HepG2 (cell line): Measurements from ENCODE around the gene TMEM80. TPM values are rescaled to one million over a fixed set of nuclear protein-coding genes. Genes with fewer than 3 reads are reported as not detected.

Experiments used
- JDP2 ChIP-seq: sonication (generic); formaldehyde crosslinking; IDR thresholded peaks from 2 replicates; pipeline ENCODE4 v1.8.1; 2022; ENCODE audit warnings: missing genetic modification reagents, borderline replicate concordance
- NFATC3 ChIP-seq: sonication (generic); formaldehyde crosslinking; IDR thresholded peaks from 2 replicates; pipeline ENCODE4 v1.5.1; 2020; ENCODE audit warnings: mild to moderate bottlenecking, missing genetic modification reagents
- TCF7L2 ChIP-seq: IDR thresholded peaks from 2 replicates; pipeline ENCODE4 v1.6.1; 2011; ENCODE audit warnings: mild to moderate bottlenecking, low read depth, low read length, moderate library complexity
- TEAD2 ChIP-seq: sonication (generic); formaldehyde crosslinking; IDR thresholded peaks from 2 replicates; pipeline ENCODE4 v1.9.0; 2021; ENCODE audit warnings: missing genetic modification reagents
- TIGD3 ChIP-seq: sonication (generic); formaldehyde crosslinking; IDR thresholded peaks from 2 replicates; pipeline ENCODE4 v1.5.1; 2020; ENCODE audit warnings: mild to moderate bottlenecking, missing genetic modification reagents, borderline replicate concordance
- TRIM24 ChIP-seq: sonication (generic); formaldehyde crosslinking; IDR thresholded peaks from 2 replicates; pipeline ENCODE4 v1.8.0; 2022; ENCODE audit warnings: mild to moderate bottlenecking, missing genetic modification reagents
- ZC3H4 ChIP-seq: sonication (generic); formaldehyde crosslinking; IDR thresholded peaks from 2 replicates; pipeline ENCODE4 v1.4.0; 2020; ENCODE audit warnings: missing genetic modification reagents, borderline replicate concordance
- ZNF282 ChIP-seq: fragments of 450-650 bp; IDR thresholded peaks from 2 replicates; pipeline ENCODE4 v1.6.1; 2018; ENCODE audit not compliant: partially characterized antibody
- ZNF333 ChIP-seq: sonication (generic); formaldehyde crosslinking; IDR thresholded peaks from 2 replicates; pipeline ENCODE4 v1.4.0; 2020; ENCODE audit warnings: mild to moderate bottlenecking, missing genetic modification reagents, borderline replicate concordance
- ZNF33A ChIP-seq: sonication (generic); formaldehyde crosslinking; IDR thresholded peaks from 2 replicates; pipeline ENCODE4 v1.5.1; 2020; ENCODE audit warnings: missing genetic modification reagents, mild to moderate bottlenecking, moderate library complexity, borderline replicate concordance
- ZNF513 ChIP-seq: sonication (generic); formaldehyde crosslinking; conservative IDR thresholded peaks from 2 replicates; pipeline ENCODE4 v1.5.0; 2020; ENCODE audit warnings: missing genetic modification reagents
- ZNF768 ChIP-seq: sonication (generic); formaldehyde crosslinking; IDR thresholded peaks from 2 replicates; pipeline ENCODE4 v1.4.0; 2020; ENCODE audit warnings: missing genetic modification reagents
- polyA plus RNA-seq, 8 experiments: library from polyadenylated mRNA; depleted of rRNA in 3 of 8; stranded (reverse) in 7 of 8; unstranded in 1 of 8; fragments of >200 nt; fragmentation: Illumina TruSeq in 4 of 8; extraction: Trizol in 4 of 8; gene quantifications; 2 replicates each; pipeline versions ENCODE4 v1.2.1 to v1.2.3, GENCODE V29; 2011 to 2016; ENCODE audit warnings: low read depth in 4 of 8, missing spikeins in 1 of 8, mixed read lengths in 1 of 8; ENCODE audit not compliant: insufficient read depth in 1 of 8
- total RNA-seq, 5 experiments: library from RNA; depleted of rRNA; stranded (reverse); fragments of >200 nt; fragmentation: Illumina TruSeq; extraction: Trizol; gene quantifications; 2 replicates each; pipeline ENCODE4 v1.2.3, GENCODE V29; 2016; ENCODE audit warnings: low read depth in 1 of 5
- TF ChIP-seq, protein P1 (sequence below): sonication (generic); formaldehyde crosslinking; IDR thresholded peaks from 2 replicates; pipeline ENCODE4 v1.9.0; 2021; ENCODE audit warnings: mild to moderate bottlenecking, missing genetic modification reagents
- TF ChIP-seq, protein P2 (sequence below): fragments of 450-650 bp; IDR thresholded peaks from 2 replicates; pipeline ENCODE4 v1.6.1; 2016
- TF ChIP-seq, protein P3 (sequence below): sonication (generic); formaldehyde crosslinking; IDR thresholded peaks from 2 replicates; pipeline ENCODE4 v1.4.0; 2020; ENCODE audit warnings: mild to moderate bottlenecking, missing genetic modification reagents

Gene TMEM80
- total and polyA plus RNA-seq, 2 of the 13 experiments (the other 11 are each of a cell fraction or from before 2014, with no cell fraction given) = 5.6 to 17.1 TPM

- TF ChIP-seq, protein P1, sequence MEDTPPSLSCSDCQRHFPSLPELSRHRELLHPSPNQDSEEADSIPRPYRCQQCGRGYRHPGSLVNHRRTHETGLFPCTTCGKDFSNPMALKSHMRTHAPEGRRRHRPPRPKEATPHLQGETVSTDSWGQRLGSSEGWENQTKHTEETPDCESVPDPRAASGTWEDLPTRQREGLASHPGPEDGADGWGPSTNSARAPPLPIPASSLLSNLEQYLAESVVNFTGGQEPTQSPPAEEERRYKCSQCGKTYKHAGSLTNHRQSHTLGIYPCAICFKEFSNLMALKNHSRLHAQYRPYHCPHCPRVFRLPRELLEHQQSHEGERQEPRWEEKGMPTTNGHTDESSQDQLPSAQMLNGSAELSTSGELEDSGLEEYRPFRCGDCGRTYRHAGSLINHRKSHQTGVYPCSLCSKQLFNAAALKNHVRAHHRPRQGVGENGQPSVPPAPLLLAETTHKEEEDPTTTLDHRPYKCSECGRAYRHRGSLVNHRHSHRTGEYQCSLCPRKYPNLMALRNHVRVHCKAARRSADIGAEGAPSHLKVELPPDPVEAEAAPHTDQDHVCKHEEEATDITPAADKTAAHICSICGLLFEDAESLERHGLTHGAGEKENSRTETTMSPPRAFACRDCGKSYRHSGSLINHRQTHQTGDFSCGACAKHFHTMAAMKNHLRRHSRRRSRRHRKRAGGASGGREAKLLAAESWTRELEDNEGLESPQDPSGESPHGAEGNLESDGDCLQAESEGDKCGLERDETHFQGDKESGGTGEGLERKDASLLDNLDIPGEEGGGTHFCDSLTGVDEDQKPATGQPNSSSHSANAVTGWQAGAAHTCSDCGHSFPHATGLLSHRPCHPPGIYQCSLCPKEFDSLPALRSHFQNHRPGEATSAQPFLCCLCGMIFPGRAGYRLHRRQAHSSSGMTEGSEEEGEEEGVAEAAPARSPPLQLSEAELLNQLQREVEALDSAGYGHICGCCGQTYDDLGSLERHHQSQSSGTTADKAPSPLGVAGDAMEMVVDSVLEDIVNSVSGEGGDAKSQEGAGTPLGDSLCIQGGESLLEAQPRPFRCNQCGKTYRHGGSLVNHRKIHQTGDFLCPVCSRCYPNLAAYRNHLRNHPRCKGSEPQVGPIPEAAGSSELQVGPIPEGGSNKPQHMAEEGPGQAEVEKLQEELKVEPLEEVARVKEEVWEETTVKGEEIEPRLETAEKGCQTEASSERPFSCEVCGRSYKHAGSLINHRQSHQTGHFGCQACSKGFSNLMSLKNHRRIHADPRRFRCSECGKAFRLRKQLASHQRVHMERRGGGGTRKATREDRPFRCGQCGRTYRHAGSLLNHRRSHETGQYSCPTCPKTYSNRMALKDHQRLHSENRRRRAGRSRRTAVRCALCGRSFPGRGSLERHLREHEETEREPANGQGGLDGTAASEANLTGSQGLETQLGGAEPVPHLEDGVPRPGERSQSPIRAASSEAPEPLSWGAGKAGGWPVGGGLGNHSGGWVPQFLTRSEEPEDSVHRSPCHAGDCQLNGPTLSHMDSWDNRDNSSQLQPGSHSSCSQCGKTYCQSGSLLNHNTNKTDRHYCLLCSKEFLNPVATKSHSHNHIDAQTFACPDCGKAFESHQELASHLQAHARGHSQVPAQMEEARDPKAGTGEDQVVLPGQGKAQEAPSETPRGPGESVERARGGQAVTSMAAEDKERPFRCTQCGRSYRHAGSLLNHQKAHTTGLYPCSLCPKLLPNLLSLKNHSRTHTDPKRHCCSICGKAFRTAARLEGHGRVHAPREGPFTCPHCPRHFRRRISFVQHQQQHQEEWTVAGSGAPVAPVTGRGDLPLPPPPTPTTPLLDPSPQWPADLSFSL (CRISPR knock-in tag) = no peak
- TF ChIP-seq, protein P2, sequence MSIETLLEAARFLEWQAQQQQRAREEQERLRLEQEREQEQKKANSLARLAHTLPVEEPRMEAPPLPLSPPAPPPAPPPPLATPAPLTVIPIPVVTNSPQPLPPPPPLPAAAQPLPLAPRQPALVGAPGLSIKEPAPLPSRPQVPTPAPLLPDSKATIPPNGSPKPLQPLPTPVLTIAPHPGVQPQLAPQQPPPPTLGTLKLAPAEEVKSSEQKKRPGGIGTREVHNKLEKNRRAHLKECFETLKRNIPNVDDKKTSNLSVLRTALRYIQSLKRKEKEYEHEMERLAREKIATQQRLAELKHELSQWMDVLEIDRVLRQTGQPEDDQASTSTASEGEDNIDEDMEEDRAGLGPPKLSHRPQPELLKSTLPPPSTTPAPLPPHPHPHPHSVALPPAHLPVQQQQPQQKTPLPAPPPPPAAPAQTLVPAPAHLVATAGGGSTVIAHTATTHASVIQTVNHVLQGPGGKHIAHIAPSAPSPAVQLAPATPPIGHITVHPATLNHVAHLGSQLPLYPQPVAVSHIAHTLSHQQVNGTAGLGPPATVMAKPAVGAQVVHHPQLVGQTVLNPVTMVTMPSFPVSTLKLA = peak; percentile 20; the same call in 1 of the 2 replicates
- TF ChIP-seq ZNF282 (no peak), ZNF33A (no peak), ZC3H4 (CRISPR knock-in tag) (no peak), TCF7L2 (no peak), ZNF513 (CRISPR knock-in tag) (0 out of 2 replicates have a peak, but pooled peaks have one; percentile 18), ZNF333 (CRISPR knock-in tag) (no peak), TRIM24 (CRISPR knock-in tag) (no peak), ZNF768 (CRISPR knock-in tag) (no peak), NFATC3 (CRISPR knock-in tag) (no peak), JDP2 (CRISPR knock-in tag) (no peak; the same call in 1 of the 2 replicates), TIGD3 (CRISPR knock-in tag) (no peak), TEAD2 (no peak)
- TF ChIP-seq, protein P3, sequence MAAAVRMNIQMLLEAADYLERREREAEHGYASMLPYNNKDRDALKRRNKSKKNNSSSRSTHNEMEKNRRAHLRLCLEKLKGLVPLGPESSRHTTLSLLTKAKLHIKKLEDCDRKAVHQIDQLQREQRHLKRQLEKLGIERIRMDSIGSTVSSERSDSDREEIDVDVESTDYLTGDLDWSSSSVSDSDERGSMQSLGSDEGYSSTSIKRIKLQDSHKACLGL (CRISPR knock-in tag) = peak; percentile 72
Observed at GRCh38 chr11:694563-695287, 891 bp upstream of the TMEM80 start, which contains the start of gene DEAF1 (continued).
